ENCODE measurements around the gene LDLRAD3.
A peak's percentile ranks its signal among the peaks of the same experiment; 100 is the strongest.

Gene LDLRAD3

GRCh38 chr11:36147491-36147890 lies 203.6 kb downstream of the LDLRAD3 start:
- peak; percentile 57 for DNase-seq

DNA sequence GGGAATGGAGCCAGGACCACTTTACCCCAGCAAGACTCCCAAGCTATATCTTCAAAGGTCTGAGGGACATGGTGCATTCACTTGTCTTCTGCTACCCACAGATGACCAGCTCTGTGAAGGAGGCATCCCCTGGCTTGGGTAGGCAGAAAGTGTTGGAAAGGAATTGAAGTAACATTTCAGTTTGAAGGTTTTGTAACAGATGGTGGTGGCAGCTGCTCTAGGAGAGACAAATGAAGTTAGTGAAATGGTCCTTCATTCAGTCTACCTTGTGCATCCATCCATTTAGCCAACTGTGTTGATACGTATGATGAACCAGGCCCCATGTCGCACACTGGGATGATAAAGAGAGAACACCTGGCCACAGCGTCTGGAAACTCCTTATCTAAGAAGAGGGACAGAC lies 204.8 kb downstream of the LDLRAD3 start:
- DNase-seq: no peak

DNA sequence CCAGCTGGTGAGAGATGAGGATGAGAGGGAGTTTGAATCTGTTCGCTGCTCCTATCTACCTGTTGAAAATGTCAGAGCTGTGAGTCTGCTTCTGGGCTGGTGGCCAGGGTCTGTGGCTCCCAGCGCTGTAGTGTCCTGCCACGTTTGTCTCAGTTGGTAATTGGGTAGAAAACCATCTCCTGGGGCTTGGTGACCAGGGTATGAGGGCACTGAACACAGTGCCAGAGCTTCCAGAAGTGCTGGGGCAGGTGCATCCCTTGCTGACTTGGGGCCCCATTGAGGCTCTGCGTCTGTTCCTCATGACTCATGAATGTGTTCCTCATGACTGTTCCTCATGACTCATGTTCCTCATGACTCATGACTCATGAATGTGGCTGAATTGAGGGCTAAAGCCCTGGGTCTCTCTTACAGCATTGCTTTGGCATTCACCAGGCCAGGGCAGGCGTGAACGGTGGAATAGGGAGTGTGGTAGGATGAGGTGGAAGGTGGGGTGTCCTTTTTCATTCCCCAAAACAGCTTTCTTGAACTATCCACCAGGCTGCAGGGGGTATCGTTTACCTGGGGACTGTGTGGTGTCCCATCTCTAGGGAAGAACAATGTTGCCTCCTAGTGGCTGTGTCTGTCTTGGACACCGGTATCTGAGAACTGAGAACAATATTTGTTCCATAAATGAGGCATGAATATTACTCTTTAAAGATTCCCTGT lies 205.8 kb downstream of the LDLRAD3 start:
- peak; percentile 99 for DNase-seq

GRCh38 chr11:36150986-36151385 lies 207.1 kb downstream of the LDLRAD3 start:
- DNase-seq: no peak

- DNase-seq: no peak
Measured at GRCh38 chr11:36151933-36152580, 208.2 kb downstream of the LDLRAD3 start.

- DNase-seq: no peak
Measured at GRCh38 chr11:36153551-36153950, 209.7 kb downstream of the LDLRAD3 start.

- DNase-seq: no peak
Measured at GRCh38 chr11:36155124-36155561, 211.3 kb downstream of the LDLRAD3 start.

DNA sequence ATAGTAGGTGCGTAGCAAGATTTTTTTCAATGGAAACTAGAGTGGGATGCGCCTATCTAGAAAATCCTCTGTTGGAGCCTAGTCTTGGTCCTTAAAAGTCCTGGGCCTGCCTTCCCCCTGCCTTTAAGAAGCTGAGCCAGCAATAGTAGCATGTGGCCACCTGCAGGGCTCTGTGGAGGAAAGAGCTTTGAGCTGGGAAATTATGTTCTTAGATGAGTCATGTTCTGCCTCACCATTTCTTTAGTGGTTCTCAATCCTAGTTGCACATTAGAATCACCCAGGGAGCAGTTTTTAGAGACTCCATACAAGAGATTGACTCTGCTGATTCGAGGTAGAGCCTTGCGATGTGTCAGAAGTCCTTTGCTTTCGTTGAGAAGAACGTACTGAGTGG lies 211.9 kb downstream of the LDLRAD3 start:
- DNase-seq: peak; percentile 68

GRCh38 chr11:36156161-36156816 lies 212.4 kb downstream of the LDLRAD3 start:
- DNase-seq: peak; percentile 60

DNA sequence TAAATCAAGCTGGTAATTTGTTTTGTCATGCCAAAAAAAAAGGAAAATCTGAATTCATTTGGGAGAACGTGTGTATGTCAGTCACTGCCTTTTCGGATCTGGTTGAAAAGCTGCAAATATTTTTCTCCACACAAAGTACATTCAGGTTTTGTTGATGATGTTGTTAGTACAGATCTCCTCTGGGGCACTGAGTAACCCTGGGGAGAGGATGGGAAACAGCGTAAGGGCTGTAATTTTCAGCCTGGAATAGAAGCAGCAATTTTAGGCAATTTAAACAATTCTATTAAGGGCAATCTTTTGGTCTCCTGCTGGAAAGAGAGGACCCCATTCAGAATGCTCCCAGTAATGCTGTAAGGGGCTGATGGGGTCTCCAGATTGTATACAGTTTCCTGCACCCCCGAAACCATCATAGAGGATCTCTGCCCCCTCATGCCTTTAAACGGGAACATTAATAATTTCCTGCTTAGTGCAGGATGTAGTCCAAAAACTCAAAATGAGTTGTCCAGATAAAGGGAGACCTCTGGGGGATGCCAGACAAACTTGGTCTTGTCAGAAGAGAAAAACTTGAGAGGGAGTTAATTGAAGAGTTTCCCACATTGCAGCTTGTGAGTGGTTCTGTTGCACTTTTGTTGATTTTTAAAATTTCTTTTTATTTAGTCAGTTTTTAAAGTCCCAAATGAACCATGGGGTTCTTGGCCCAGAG lies 213.1 kb downstream of the LDLRAD3 start:
- DNase-seq: peak; percentile 30

DNA sequence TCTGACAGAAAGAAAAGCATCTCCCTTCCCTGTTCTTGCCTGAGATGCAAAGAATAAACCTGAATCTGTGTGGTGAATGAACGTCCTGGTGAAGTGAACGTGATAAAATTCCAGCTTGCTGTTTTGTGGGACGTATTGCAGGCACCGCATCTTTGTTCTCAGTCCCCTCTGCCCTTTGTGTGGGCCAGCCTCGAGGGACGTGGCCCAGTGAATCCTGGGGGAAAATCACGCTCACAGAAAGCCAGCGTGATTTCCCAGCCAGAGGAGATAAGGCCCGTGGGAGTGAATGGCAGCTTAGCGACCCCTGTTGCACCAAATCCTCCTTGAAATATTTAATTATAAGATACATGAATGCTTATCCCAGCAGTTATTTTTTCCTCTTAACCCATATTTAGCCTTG lies 216.2 kb downstream of the LDLRAD3 start:
- no peak for DNase-seq

DNA sequence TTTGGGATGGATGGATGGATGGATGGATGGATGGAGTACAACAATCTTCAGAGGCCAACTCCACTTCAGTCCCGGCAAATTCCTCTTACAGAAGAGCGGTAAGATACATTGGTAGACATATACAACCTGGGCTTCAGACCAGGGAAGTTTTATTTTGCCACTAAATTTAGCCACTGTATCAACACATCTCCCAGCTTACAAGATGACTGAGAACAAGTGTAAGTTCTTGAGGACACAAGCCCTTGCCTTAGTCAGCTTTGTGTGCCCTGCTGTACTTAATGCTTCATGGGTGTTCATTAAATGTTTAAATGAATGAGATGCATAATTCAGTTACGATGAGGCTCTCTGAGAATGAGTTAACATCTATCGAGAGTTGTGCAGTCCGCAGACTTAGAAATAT lies 217.7 kb downstream of the LDLRAD3 start:
- no peak for DNase-seq

GRCh38 chr11:36162006-36162882 lies 218.4 kb downstream of the LDLRAD3 start:
- no peak for DNase-seq

DNA sequence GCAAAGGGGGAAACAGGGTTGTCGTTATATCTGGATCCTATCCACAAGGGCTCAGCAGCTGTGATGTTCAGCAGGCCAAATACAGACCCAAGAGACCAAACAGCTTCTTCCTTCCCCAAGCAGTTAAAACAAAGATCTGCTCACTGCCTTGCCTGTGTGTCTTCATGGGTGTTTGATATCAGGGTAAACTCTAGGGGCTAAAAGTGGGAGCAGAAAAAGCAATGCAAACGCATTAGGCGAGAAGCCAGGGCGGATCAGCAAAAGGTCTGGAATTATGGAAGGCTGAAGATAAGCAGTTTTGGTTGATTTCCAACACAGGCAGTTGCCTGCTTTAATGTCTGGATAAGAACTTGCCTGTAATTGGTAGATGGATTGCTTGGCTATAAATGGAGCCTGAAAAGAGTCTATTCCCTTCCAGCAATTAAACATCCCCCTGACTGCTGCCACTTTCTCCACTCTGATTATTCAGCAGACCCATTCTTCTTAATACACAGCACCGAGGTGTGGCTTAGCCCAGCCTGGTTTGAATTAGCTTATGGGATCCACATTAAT lies 219.1 kb downstream of the LDLRAD3 start:
- DNase-seq: no peak

DNA sequence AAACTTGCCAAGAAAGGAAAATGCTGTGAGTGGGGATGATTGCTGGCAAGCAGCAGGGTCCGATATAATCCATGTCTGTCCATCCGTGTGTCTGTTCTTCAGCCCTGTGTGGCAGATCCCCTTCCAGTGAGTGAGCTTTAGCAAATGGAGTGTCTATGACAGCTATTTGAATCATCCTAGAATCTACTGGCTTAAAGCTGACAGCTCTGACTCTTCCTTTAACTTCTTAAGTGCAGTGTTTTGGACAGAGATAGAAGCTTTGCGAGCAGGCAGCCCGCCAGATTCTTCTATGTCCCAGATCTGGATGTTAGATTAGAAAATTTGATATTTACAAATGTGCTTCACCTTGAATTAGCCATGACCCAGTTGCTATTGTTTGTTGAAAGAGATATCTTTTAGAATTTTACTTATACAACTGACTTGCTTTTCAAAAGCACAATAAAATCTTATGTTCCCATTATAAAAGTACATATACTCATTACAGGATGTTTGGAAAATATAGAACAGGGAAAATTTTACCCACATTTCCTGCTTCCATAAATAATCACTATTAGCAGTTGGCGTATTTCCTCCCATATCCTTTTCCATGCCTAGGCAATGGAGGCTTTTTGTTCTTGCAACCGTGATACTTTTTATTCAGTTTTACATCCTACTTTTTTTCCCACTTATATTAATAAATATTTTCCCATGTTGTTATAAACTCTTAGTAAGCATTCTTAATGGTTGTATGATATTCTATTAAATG lies 220.8 kb downstream of the LDLRAD3 start:
- DNase-seq: peak; percentile 84

- peak; percentile 65 for DNase-seq
Measured at GRCh38 chr11:36165621-36166397, 221.9 kb downstream of the LDLRAD3 start.

- no peak for DNase-seq
Measured at GRCh38 chr11:36167073-36167472, 223.2 kb downstream of the LDLRAD3 start.

DNA sequence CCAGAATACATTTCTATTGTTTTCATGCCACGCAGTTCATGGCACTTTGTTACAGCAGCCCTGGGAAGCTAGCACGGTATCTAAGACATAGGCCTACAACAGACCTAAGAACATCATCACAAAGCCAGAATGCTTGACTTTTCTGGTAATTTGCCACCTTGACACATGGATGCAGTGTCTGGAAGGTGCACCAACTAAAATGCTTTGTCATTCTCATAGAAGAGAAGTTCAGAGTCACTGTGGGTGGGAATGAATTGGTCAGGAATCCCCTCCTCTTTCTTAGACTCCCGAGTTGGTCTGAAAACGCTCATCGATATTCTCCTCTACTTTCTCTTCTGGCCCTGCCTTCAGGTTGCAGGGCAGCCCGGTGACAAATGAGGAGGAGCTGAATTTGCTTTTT lies 223.9 kb downstream of the LDLRAD3 start:
- DNase-seq: no peak

DNA sequence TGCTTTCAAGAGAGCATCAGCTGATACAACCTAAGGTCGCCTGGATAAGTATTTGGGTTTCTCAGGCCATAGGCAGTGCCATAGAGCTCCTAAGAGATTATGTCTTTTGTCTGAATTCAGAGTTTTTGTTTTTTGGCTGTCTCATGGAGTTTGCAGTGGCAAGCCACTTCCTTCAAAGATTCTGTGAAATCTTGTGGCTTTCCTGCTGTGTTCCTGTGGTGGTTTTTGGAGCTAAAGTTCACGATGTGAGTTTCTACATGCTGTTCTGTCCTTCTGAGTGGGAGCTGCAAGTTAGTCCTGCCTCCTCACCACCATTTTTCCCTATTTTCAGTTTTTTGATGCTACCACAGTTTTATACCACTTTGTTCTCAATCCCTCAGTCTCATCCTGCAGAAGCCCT lies 234.0 kb downstream of the LDLRAD3 start:
- DNase-seq: no peak

DNA sequence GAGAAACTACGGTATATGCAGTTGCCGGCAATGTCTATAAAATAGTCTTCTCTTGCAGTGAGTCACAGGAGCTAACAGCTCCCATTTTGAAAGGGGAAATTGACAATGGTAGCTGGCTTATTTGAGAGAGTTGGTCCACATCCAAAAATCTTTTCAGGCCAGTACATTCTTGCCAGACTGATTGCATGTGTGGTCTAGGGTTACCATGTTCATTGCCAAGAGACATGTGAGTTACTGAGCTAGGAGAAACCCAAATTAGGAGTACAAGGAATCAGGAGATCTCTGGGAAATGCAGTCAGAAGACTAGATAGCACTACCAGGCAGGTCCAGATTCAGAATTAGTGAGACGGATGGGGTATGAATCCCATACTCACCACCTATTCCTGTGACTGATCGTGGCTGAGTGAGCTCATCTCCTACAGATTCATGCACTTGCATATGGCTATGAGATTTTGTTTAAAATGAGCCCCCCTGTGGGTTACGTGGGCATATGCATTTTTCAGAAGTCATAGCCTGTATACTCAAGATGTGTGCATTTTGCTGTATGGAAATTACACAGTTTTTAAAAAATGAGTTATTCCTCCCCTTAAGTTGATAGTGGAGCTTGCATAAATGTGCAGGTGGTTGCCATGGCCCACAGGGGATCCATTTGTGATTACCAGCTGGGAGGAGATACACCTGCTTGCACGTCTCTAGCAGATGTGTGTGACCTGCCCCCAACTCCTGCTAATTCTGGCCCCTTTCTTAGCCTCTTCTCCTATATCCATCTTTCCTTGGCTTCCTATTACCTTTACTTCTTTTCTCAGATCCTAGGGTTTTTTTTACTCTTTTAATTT lies 242.7 kb downstream of the LDLRAD3 start:
- DNase-seq: peak; percentile 52

Measured in HCEC 1CT (cell line).